Esophagus muscularis mucosa (tissue), 4 donors: ENCODE measurements around the gene CTU2. TPM values are rescaled to one million over a fixed set of nuclear protein-coding genes. Genes with fewer than 3 reads are reported as not detected.
"Not testable (repeated sequence)": the region's sequence is repeated elsewhere in the genome, so short reads cannot be mapped to it uniquely, and the experiment has no call there.

Experiments
- DNase-seq: peaks from one replicate; pipeline ENCODE4 v3.0.0-alpha.2; 2017; ENCODE audit errors: extremely low spot score
- H3K27ac ChIP-seq, 4 donors: fragments of 200-600 bp; sonication (generic); replicated peaks in 1 of 4; 1 replicate in 3 of 4; 2 replicates in 1 of 4; pipeline ENCODE4 v1.5.1; 2016 to 2019; ENCODE audit warnings: mild to moderate bottlenecking in 1 of 4
- H3K27me3 ChIP-seq, 4 donors: fragments of 200-600 bp; sonication (generic); one replicate each; pipeline versions ENCODE4 v1.5.1 to v1.6.0; 2016 to 2019
- H3K36me3 ChIP-seq, 4 donors: fragments of 200-600 bp; sonication (generic); one replicate each; pipeline ENCODE4 v1.5.1; 2016 to 2019
- H3K4me1 ChIP-seq, 4 donors: fragments of 200-600 bp; sonication (generic); one replicate each; pipeline ENCODE4 v1.5.1; 2016 to 2019
- H3K4me3 ChIP-seq, 4 donors: fragments of 200-600 bp; sonication (generic); 1 replicate in 2 of 4; 2 replicates in 2 of 4; pipeline ENCODE4 v1.5.1; 2016 to 2019; ENCODE audit warnings: mild to moderate bottlenecking in 4 of 4, moderate library complexity in 1 of 4
- H3K9me3 ChIP-seq, 4 donors: fragments of 200-600 bp; sonication (generic); 1 replicate in 3 of 4; 2 replicates in 1 of 4; pipeline ENCODE4 v1.5.1; 2016 to 2019
- EP300 ChIP-seq: sonication (generic); formaldehyde crosslinking; IDR thresholded peaks from one replicate; pipeline ENCODE4 v1.6.1; 2017; ENCODE audit warnings: antibody characterized with exemption
- POLR2A ChIP-seq: fragments of 450-650 bp; IDR thresholded peaks from one replicate; pipeline ENCODE4 v1.6.1; 2017; ENCODE audit warnings: antibody characterized with exemption, moderate library complexity, mild to moderate bottlenecking, low read depth
- POLR2AphosphoS5 ChIP-seq, 2 donors: sonication (generic); formaldehyde crosslinking; IDR thresholded peaks; one replicate each; pipeline ENCODE4 v1.6.1; 2017; ENCODE audit warnings: antibody characterized with exemption in 2 of 2
- WGBS: methylation state at CpG from one replicate; pipeline ENCODE4 v1.1.5; 2018; 5-methylcytosine and 5-hydroxymethylcytosine counted together
- intact Hi-C: fragments of 100-400 bp; cut with DNase I; formaldehyde crosslinking; loops from one replicate; pipeline ENCODE4 v1.15.1; 2023
- total RNA-seq, 4 donors: library from RNA; depleted of rRNA; stranded (reverse); fragments of >200 nt; gene quantifications; one replicate each; pipeline versions ENCODE4 v1.1.0 to v1.2.1, GENCODE V29; 2016
- TF ChIP-seq, protein P1 (sequence below), 3 experiments: fragments of 200-600 bp in 2 of 3; fragments of 450-650 bp in 1 of 3; sonication (generic) in 2 of 3; IDR thresholded peaks; one replicate each; pipeline ENCODE4 v1.5.1; 2017 to 2019; ENCODE audit warnings: antibody characterized with exemption in 3 of 3, mild to moderate bottlenecking in 2 of 3, moderate library complexity in 1 of 3

The CTU2 gene
- total RNA-seq, 4 donors from 2014 or later, result 8.9 to 14.7 (median 10.3) TPM

DNA sequence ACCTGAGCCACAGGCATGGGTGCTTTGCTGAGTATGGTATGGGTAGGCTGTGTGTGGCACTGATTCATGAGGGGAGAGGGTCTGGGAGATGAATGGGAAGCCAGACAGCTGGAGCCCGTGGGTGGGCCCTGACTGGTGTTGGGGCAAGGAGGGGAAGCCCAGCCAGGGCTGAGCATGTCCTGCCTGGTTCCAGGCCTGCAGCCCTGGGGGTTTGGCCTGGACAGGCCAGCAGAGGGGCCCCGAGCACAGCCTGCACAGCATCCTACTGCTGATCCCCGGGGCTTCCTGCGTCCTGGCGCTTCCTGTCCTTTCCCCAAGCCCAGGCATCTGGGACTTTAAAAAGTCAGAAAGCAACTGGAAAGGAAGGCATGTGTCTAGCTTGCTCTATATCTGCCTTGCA lies 38.8 kb upstream of the CTU2 start:
- TF ChIP-seq, protein P1, sequence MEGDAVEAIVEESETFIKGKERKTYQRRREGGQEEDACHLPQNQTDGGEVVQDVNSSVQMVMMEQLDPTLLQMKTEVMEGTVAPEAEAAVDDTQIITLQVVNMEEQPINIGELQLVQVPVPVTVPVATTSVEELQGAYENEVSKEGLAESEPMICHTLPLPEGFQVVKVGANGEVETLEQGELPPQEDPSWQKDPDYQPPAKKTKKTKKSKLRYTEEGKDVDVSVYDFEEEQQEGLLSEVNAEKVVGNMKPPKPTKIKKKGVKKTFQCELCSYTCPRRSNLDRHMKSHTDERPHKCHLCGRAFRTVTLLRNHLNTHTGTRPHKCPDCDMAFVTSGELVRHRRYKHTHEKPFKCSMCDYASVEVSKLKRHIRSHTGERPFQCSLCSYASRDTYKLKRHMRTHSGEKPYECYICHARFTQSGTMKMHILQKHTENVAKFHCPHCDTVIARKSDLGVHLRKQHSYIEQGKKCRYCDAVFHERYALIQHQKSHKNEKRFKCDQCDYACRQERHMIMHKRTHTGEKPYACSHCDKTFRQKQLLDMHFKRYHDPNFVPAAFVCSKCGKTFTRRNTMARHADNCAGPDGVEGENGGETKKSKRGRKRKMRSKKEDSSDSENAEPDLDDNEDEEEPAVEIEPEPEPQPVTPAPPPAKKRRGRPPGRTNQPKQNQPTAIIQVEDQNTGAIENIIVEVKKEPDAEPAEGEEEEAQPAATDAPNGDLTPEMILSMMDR (IDR thresholded peaks at IDR 0.05), result no peak
- TF ChIP-seq POLR2AphosphoS5 (IDR thresholded peaks at IDR 0.05) (no peak), POLR2A (no peak)
- peaks cover 0 to 5% (median 0%) of the 10 kb centered on the region in 4 donors for H3K36me3 ChIP-seq
- H3K27me3 ChIP-seq, result no peaks in the 10 kb centered on the region
- no peak overlapping the region for H3K4me3 ChIP-seq
- 78% methylated on average over 4 of the region's 5 CpGs for WGBS
- peaks cover 9 to 15% (median 9%) of the 10 kb centered on the region in 4 donors for H3K4me1 ChIP-seq
- DNase-seq, result no peak
- no peak overlapping the region for H3K27ac ChIP-seq
- intact Hi-C loops, result no loop called here
- H3K9me3 ChIP-seq, result no peaks in the 10 kb centered on the region

- Histone ChIP-seq H3K36me3 (peaks cover 0 to 11% (median 2%) of the 10 kb centered on the region in 4 donors), H3K4me1 (peaks cover 0 to 20% (median 0%) of the 10 kb centered on the region in 4 donors)
- H3K27ac ChIP-seq, DNase-seq, H3K27me3 ChIP-seq, H3K9me3 ChIP-seq, H3K4me3 ChIP-seq, intact Hi-C loops: not testable (repeated sequence)
- WGBS, result 94% methylated on average over 8 of the region's 8 CpGs
These were observed 36.8 kb upstream of the CTU2 start for GRCh38 chr16:88669493-88669892.

DNA sequence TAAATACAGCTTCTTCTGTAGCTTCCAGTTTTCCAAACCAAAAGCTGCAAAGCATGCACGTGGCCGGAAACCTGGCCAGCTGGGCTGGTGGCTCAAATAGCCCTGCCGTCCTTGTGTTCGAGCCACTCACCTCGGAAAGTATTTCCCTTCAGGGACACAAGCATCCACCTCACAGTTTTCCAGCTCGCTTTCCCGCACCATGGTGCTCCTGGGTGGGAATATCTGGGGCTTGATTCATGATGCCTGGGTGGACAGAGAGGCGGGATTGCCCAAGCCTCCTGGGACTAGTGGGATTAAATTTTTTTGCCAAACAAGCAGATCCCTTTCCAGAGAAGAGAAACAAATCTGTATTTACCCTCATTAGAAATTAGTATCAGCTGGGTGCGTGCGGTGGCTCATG lies 36.3 kb upstream of the CTU2 start:
- Histone ChIP-seq H3K4me1 (peaks cover 0 to 22% (median 0%) of the 10 kb centered on the region in 4 donors), H3K27ac (no peak overlapping the region), H3K36me3 (peaks cover 0 to 11% (median 4%) of the 10 kb centered on the region in 4 donors), H3K9me3 (no peaks in the 10 kb centered on the region), H3K4me3 (no peak overlapping the region), H3K27me3 (no peaks in the 10 kb centered on the region)
- 85% methylated on average over 9 of the region's 10 CpGs for WGBS
- no peak for DNase-seq
- intact Hi-C loops, result no loop called here
- TF ChIP-seq, protein P1 (IDR thresholded peaks at IDR 0.05), result no peak
- TF ChIP-seq POLR2AphosphoS5 (IDR thresholded peaks at IDR 0.05) (no peak), POLR2A (no peak), EP300 (no peak)

DNA sequence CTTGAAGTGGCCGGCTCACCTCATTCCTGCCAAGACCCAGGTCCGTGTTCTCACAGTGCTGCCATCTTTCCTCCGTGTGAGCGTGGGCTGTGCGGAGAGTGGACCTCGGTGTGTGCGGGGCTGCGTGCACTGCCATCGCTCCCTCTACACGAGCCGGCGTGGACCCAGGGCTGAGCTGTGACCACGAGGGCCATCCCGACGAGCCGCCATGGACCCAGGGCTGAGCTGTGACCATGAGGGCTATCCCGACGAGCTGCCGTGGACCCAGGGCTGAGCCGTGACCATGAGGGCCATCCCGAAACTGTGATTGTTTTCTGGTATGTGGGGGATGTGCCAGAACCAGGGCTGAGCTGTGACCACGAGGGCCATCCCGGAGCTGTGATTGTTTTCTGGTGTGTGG lies 34.5 kb upstream of the CTU2 start:
- intact Hi-C loops, result no loop called here
- Histone ChIP-seq H3K9me3 (no peaks in the 10 kb centered on the region), H3K27me3 (no peaks in the 10 kb centered on the region), H3K4me3 (no peak overlapping the region), H3K4me1 (peaks cover 0 to 26% (median 0%) of the 10 kb centered on the region in 4 donors), H3K36me3 (peaks cover 0 to 11% (median 4%) of the 10 kb centered on the region in 4 donors), H3K27ac (no peak overlapping the region)
- WGBS, result 85% methylated on average over 3 of the region's 23 CpGs
- no peak for TF ChIP-seq POLR2AphosphoS5 (IDR thresholded peaks at IDR 0.05)
- no peak for TF ChIP-seq EP300
- TF ChIP-seq, protein P1 (IDR thresholded peaks at IDR 0.05), result no peak
- TF ChIP-seq POLR2A, result no peak
- DNase-seq, result no peak

- H3K36me3 ChIP-seq, result peaks cover 0 to 11% (median 4%) of the 10 kb centered on the region in 4 donors
- DNase-seq, result no peak
- H3K27ac ChIP-seq, result no peak overlapping the region
- peaks cover 0 to 2% (median under 1%) of the 10 kb centered on the region in 4 donors for H3K27me3 ChIP-seq
- intact Hi-C loops, result no loop called here
- peaks cover 0 to 26% (median 0%) of the 10 kb centered on the region in 4 donors for H3K4me1 ChIP-seq
- H3K9me3 ChIP-seq, result no peaks in the 10 kb centered on the region
- H3K4me3 ChIP-seq, result no peak overlapping the region
- WGBS, result 72% methylated on average over 11 of the region's 11 CpGs
- TF ChIP-seq, protein P1 (IDR thresholded peaks at IDR 0.05), result no peak
- no peak for TF ChIP-seq POLR2A
- no peak for TF ChIP-seq EP300
- TF ChIP-seq POLR2AphosphoS5 (IDR thresholded peaks at IDR 0.05), result no peak
These were observed 33.5 kb upstream of the CTU2 start for GRCh38 chr16:88672776-88673175.
